ENCODE results near the gene PRDM12.

The PRDM12 gene

GRCh38 chr9:130693101-130693425 is 28.7 kb downstream of the PRDM12 start:
- no peak for DNase-seq

- DNase-seq: peak; percentile 98
Observed at GRCh38 chr9:130693426-130694191, 29.2 kb downstream of the PRDM12 start, which contains the start of gene EXOSC2. Gene EXOSC2, plus strand, starts transcription at chr9:130693780. Its CDS starts 12 bp downstream, at chr9:130693792.

GRCh38 chr9:130694205-130694604 is 29.8 kb downstream of the PRDM12 start:
- no peak for DNase-seq

GRCh38 chr9:130696139-130696650 is 31.8 kb downstream of the PRDM12 start:
- no peak for DNase-seq

GRCh38 chr9:130696996-130697395 is 32.6 kb downstream of the PRDM12 start:
- no peak for DNase-seq

GRCh38 chr9:130698514-130698913 is 34.1 kb downstream of the PRDM12 start:
- DNase-seq: no peak

- DNase-seq: no peak
Observed at GRCh38 chr9:130699047-130699446, 34.7 kb downstream of the PRDM12 start.

GRCh38 chr9:130701059-130702022 is 36.9 kb downstream of the PRDM12 start:
- peak; percentile 48 for DNase-seq

GRCh38 chr9:130703501-130703900 is 39.1 kb downstream of the PRDM12 start:
- DNase-seq: no peak

GRCh38 chr9:130707225-130707976 is 43.0 kb downstream of the PRDM12 start:
- DNase-seq: peak; percentile 36

GRCh38 chr9:130710822-130711352 is 46.5 kb downstream of the PRDM12 start:
- DNase-seq: no peak

- no peak for DNase-seq
Observed at GRCh38 chr9:130711469-130711868, 47.1 kb downstream of the PRDM12 start.

- DNase-seq: peak; percentile 92
Observed at GRCh38 chr9:130712564-130713285, 48.3 kb downstream of the PRDM12 start.

- no peak for DNase-seq
Observed at GRCh38 chr9:130713286-130713960, 49.0 kb downstream of the PRDM12 start.

GRCh38 chr9:130714586-130715110 is 50.3 kb downstream of the PRDM12 start:
- no peak for DNase-seq

GRCh38 chr9:130715270-130715669 is 50.9 kb downstream of the PRDM12 start:
- no peak for DNase-seq

- DNase-seq: no peak
Observed at GRCh38 chr9:130718562-130718961, 54.2 kb downstream of the PRDM12 start.

GRCh38 chr9:130720762-130721161 is 56.4 kb downstream of the PRDM12 start:
- DNase-seq: no peak

GRCh38 chr9:130728721-130729120 is 64.3 kb downstream of the PRDM12 start:
- no peak for DNase-seq

- DNase-seq: no peak
Observed at GRCh38 chr9:130729145-130729544, 64.8 kb downstream of the PRDM12 start.

- DNase-seq: no peak
Observed at GRCh38 chr9:130731355-130731754, 67.0 kb downstream of the PRDM12 start.

Data from activated effector memory CD4-positive, alpha-beta T cell treated with Interleukin-2 at 50 U/mL for 16 hours (primary cell).